ENCODE results near the gene MTERF4. TPM values are rescaled to one million over a fixed set of nuclear protein-coding genes. Genes with fewer than 3 reads are reported as not detected.

The MTERF4 gene
- total and polyA plus RNA-seq, 7 donors: 27.3 to 48.0 (median 32.8) TPM

GRCh38 chr2:241074065-241074818, 27.8 kb downstream of the MTERF4 start:
- Histone ChIP-seq H3K4me3 (no peak overlapping the region), H3K36me3 (ENCODE audit: insufficient read depth in 1 of 2, low read depth in 1 of 2) (peaks cover 0 to 74% of the 10 kb centered on the region in 2 donors), H3K9me3 (no peaks in the 10 kb centered on the region), H3K27me3 (ENCODE audit: insufficient read depth in 3 of 3, low read length in 2 of 3) (no peaks in the 10 kb centered on the region), H3K4me1 (no peaks in the 10 kb centered on the region), H3K27ac (no peak overlapping the region)
- TF ChIP-seq CTCF (IDR thresholded peaks at IDR 0.05): no peak
- WGBS, 3 donors: 92 to 95% (median 92%) methylated on average over 16 of the region's 16 CpGs
- ATAC-seq: no peak
- intact Hi-C loops (cut with DNase I): no loop called here
- no peak for DNase-seq

DNA sequence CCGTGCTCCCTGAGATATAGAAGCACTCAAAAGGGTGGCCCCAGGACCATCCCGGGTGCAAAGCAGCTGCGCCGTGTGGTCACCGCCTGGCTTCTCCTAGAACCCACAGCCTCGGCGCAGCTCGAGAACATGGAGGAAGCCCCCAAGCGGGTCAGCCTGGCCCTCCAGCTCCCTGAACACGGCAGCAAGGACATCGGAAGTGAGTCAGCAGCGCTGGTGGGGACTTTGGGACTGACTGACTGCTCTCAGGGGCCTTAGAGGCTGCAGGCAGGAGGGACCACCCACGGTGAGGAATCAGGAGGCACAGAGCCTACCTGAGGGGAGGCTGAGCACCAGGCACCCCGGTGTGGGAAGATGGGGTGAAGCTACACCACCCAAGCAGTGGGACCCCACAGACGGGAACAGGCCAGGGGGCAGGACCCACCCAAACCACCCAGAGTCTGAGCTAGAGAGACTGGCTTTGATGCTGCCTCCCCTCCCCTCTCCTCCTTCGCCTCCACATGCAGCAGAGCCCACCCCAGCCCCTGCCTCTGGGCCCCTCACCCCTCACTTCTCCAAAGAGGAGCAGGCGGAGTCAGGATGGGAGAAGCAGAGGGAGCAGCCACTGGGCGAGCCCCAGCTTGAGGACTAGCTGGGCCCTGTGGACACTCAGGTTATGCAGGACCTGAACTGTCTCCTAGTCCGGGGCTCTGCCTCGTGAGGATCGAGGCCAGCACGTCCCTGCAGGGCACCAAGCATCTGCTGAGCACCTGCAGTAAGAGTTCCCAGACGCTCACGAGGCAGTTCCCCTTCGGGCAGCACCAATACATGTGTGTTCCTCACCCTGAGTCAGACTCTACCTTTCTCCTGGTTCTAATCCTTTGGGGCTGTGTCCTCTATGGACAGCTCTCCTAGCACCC, 28.7 kb downstream of the MTERF4 start:
- ATAC-seq (no peak), DNase-seq (no peak)
- TF ChIP-seq CTCF (IDR thresholded peaks at IDR 0.05): no peak
- Histone ChIP-seq H3K27me3 (ENCODE audit: insufficient read depth in 3 of 3, low read length in 2 of 3) (no peaks in the 10 kb centered on the region), H3K27ac (no peak overlapping the region), H3K4me3 (no peak overlapping the region), H3K36me3 (ENCODE audit: insufficient read depth in 1 of 2, low read depth in 1 of 2) (peaks cover 0 to 82% of the 10 kb centered on the region in 2 donors), H3K4me1 (no peaks in the 10 kb centered on the region), H3K9me3 (no peaks in the 10 kb centered on the region)
- intact Hi-C loops (cut with DNase I): no loop called here
- 74 to 80% (median 75%) methylated on average over 24 to 25 of the region's 25 CpGs for WGBS, 3 donors

GRCh38 chr2:241072553-241073165, 29.4 kb downstream of the MTERF4 start:
- Histone ChIP-seq H3K4me3 (no peak overlapping the region), H3K27me3 (ENCODE audit: insufficient read depth in 3 of 3, low read length in 2 of 3) (no peaks in the 10 kb centered on the region), H3K27ac (no peak overlapping the region), H3K36me3 (ENCODE audit: insufficient read depth in 1 of 2, low read depth in 1 of 2) (peaks cover 0 to 90% of the 10 kb centered on the region in 2 donors), H3K9me3 (no peaks in the 10 kb centered on the region), H3K4me1 (no peaks in the 10 kb centered on the region)
- DNase-seq (no peak), ATAC-seq (no peak)
- TF ChIP-seq CTCF (IDR thresholded peaks at IDR 0.05): no peak
- intact Hi-C loops (cut with DNase I): no loop called here
- WGBS, 3 donors: 76 to 82% (median 80%) methylated on average over 12 to 14 of the region's 14 CpGs

DNA sequence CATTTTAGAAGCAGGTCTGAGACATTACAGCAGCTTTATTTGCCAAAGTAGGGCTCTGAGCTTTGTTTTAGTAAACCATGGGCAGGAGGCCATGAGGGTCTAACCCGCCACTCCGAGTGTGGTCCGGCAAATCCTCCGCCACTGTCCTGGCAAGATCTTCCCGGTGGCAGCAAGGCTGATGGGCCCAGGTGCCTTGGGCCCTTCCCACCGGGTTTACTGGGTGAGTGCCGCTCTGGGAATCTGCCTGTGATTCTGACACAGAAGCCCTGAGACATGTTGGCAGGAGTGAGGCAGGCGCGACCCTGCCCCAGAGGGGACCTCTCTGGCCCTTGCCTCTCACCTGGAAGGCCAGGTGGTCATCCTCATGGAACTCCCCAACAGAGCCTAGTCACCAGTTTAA, 29.9 kb downstream of the MTERF4 start:
- Histone ChIP-seq H3K27me3 (ENCODE audit: insufficient read depth in 3 of 3, low read length in 2 of 3) (no peaks in the 10 kb centered on the region), H3K4me3 (no peak overlapping the region), H3K36me3 (ENCODE audit: insufficient read depth in 1 of 2, low read depth in 1 of 2) (peaks cover 0 to 91% of the 10 kb centered on the region in 2 donors), H3K9me3 (no peaks in the 10 kb centered on the region), H3K4me1 (no peaks in the 10 kb centered on the region), H3K27ac (no peak overlapping the region)
- intact Hi-C loops (cut with DNase I): no loop called here
- no peak for TF ChIP-seq CTCF (IDR thresholded peaks at IDR 0.05)
- ATAC-seq (no peak), DNase-seq (no peak)
- WGBS, 3 donors: 78 to 93% (median 85%) methylated on average over 9 of the region's 9 CpGs
